Stimulated activated memory B cell treated with anti-CD40 and anti-IgM and Interleukin-4, amounts not matched to agents 10 μg/mL and 1 μg/mL and 100 μg/mL, for 72 hours (primary cell): ENCODE results near the gene MRPL45.
"Not testable (repeated sequence)": the region's sequence is repeated elsewhere in the genome, so short reads cannot be mapped to it uniquely, and the experiment has no call there.

Source experiments
- ATAC-seq: fragments of 150-1000 bp; cut with Tn5 transposase; 2 replicates; pipeline ENCODE4 v1.10.0; 2021
- H3K27ac Mint-ChIP-seq: one replicate; pipeline ENCODE4 v1.8.0; 2022; ENCODE audit warnings: mild to moderate bottlenecking, mixed read lengths
- H3K27me3 Mint-ChIP-seq: one replicate; pipeline ENCODE4 v1.8.0; 2022; ENCODE audit warnings: mixed read lengths
- H3K36me3 Mint-ChIP-seq: one replicate; pipeline ENCODE4 v1.8.0; 2022; ENCODE audit warnings: mixed read lengths
- H3K4me1 Mint-ChIP-seq: one replicate; pipeline ENCODE4 v1.8.0; 2022; ENCODE audit warnings: mixed read lengths
- H3K4me3 Mint-ChIP-seq: one replicate; pipeline ENCODE4 v1.8.0; 2022; ENCODE audit warnings: mild to moderate bottlenecking, moderate library complexity, mixed read lengths
- H3K9me3 Mint-ChIP-seq: one replicate; pipeline ENCODE4 v1.8.0; 2022; ENCODE audit warnings: mixed read lengths

The MRPL45 gene

GRCh38 chr17:38296834-38297517 is at the start of gene MRPL45:
Gene MRPL45 (plus strand): TSS chr17:38297168. CDS start chr17:38297184, 16 bp downstream.
- ATAC-seq: peak; percentile 98
- H3K9me3 Mint-ChIP-seq, H3K4me1 Mint-ChIP-seq, H3K27me3 Mint-ChIP-seq: not testable (repeated sequence)
- Mint-ChIP-seq H3K27ac (peak within 1 kb of the TSS; percentile 83), H3K4me3 (peak within 1 kb of the TSS; percentile 82), H3K36me3 (peaks cover 12% of the 10 kb centered on the region)

- H3K9me3 Mint-ChIP-seq: not testable (repeated sequence)
These were observed 43.8 kb upstream of the MRPL45 start for GRCh38 chr17:38253191-38253590.

GRCh38 chr17:38254357-38254756 is 42.6 kb upstream of the MRPL45 start:
- H3K27me3 Mint-ChIP-seq, H3K4me3 Mint-ChIP-seq, ATAC-seq, H3K4me1 Mint-ChIP-seq, H3K36me3 Mint-ChIP-seq, H3K27ac Mint-ChIP-seq, H3K9me3 Mint-ChIP-seq: not testable (repeated sequence)

More at GRCh38 chr17:38253191-38253590, 43.8 kb upstream of the MRPL45 start:
- not testable (repeated sequence) for H3K27me3 Mint-ChIP-seq, H3K4me1 Mint-ChIP-seq, H3K27ac Mint-ChIP-seq, ATAC-seq, H3K4me3 Mint-ChIP-seq, H3K36me3 Mint-ChIP-seq

GRCh38 chr17:38257013-38257621 is 39.9 kb upstream of the MRPL45 start:
- H3K9me3 Mint-ChIP-seq, H3K36me3 Mint-ChIP-seq, H3K27me3 Mint-ChIP-seq, H3K4me1 Mint-ChIP-seq, H3K27ac Mint-ChIP-seq: not testable (repeated sequence)
- peak; percentile 95 for ATAC-seq
- peak overlapping the region; percentile 63 for H3K4me3 Mint-ChIP-seq

GRCh38 chr17:38265974-38266506 is 30.9 kb upstream of the MRPL45 start:
- H3K9me3 Mint-ChIP-seq, H3K27ac Mint-ChIP-seq, H3K4me3 Mint-ChIP-seq, H3K36me3 Mint-ChIP-seq, H3K27me3 Mint-ChIP-seq, H3K4me1 Mint-ChIP-seq, ATAC-seq: not testable (repeated sequence)

GRCh38 chr17:38266571-38266970 is 30.4 kb upstream of the MRPL45 start:
- not testable (repeated sequence) for H3K4me1 Mint-ChIP-seq, ATAC-seq, H3K36me3 Mint-ChIP-seq, H3K27me3 Mint-ChIP-seq, H3K9me3 Mint-ChIP-seq, H3K27ac Mint-ChIP-seq, H3K4me3 Mint-ChIP-seq

- not testable (repeated sequence) for ATAC-seq, H3K36me3 Mint-ChIP-seq, H3K27ac Mint-ChIP-seq, H3K4me3 Mint-ChIP-seq, H3K4me1 Mint-ChIP-seq, H3K9me3 Mint-ChIP-seq, H3K27me3 Mint-ChIP-seq
These were observed 28.8 kb upstream of the MRPL45 start for GRCh38 chr17:38268138-38268537.

- H3K36me3 Mint-ChIP-seq, H3K4me3 Mint-ChIP-seq, H3K27me3 Mint-ChIP-seq, ATAC-seq, H3K27ac Mint-ChIP-seq, H3K4me1 Mint-ChIP-seq, H3K9me3 Mint-ChIP-seq: not testable (repeated sequence)
These were observed 27.9 kb upstream of the MRPL45 start for GRCh38 chr17:38269045-38269444.

- H3K4me1 Mint-ChIP-seq: not testable (repeated sequence)
These were observed 27.4 kb upstream of the MRPL45 start for GRCh38 chr17:38269552-38269951.

GRCh38 chr17:38285994-38286393 is 11.0 kb upstream of the MRPL45 start:
- not testable (repeated sequence) for H3K9me3 Mint-ChIP-seq, H3K4me3 Mint-ChIP-seq, H3K4me1 Mint-ChIP-seq, ATAC-seq, H3K27me3 Mint-ChIP-seq, H3K27ac Mint-ChIP-seq, H3K36me3 Mint-ChIP-seq

More at GRCh38 chr17:38269552-38269951, 27.4 kb upstream of the MRPL45 start:
- H3K36me3 Mint-ChIP-seq, H3K9me3 Mint-ChIP-seq, H3K27ac Mint-ChIP-seq, ATAC-seq, H3K27me3 Mint-ChIP-seq, H3K4me3 Mint-ChIP-seq: not testable (repeated sequence)

- not testable (repeated sequence) for H3K36me3 Mint-ChIP-seq, H3K27ac Mint-ChIP-seq, H3K4me1 Mint-ChIP-seq, H3K4me3 Mint-ChIP-seq, H3K9me3 Mint-ChIP-seq, H3K27me3 Mint-ChIP-seq
- ATAC-seq: peak; percentile 70
These were observed 10.4 kb upstream of the MRPL45 start for GRCh38 chr17:38286501-38287091.

- not testable (repeated sequence) for ATAC-seq
These were observed 8.6 kb upstream of the MRPL45 start for GRCh38 chr17:38288217-38288827.

GRCh38 chr17:38289760-38290159 is 7.2 kb upstream of the MRPL45 start:
- ATAC-seq, H3K9me3 Mint-ChIP-seq, H3K27ac Mint-ChIP-seq, H3K4me1 Mint-ChIP-seq, H3K36me3 Mint-ChIP-seq, H3K27me3 Mint-ChIP-seq, H3K4me3 Mint-ChIP-seq: not testable (repeated sequence)

More at GRCh38 chr17:38288217-38288827, 8.6 kb upstream of the MRPL45 start:
- not testable (repeated sequence) for H3K36me3 Mint-ChIP-seq, H3K27me3 Mint-ChIP-seq, H3K9me3 Mint-ChIP-seq, H3K4me3 Mint-ChIP-seq, H3K27ac Mint-ChIP-seq, H3K4me1 Mint-ChIP-seq

- not testable (repeated sequence) for H3K36me3 Mint-ChIP-seq, H3K27me3 Mint-ChIP-seq
These were observed 1.2 kb upstream of the MRPL45 start for GRCh38 chr17:38295602-38296365.

GRCh38 chr17:38315497-38315896 is 18.5 kb downstream of the MRPL45 start:
- ATAC-seq: no peak
- Mint-ChIP-seq H3K27me3 (no peaks in the 10 kb centered on the region), H3K9me3 (no peaks in the 10 kb centered on the region), H3K36me3 (peaks cover 32% of the 10 kb centered on the region), H3K4me3 (no peak overlapping the region), H3K27ac (no peak overlapping the region), H3K4me1 (no peaks in the 10 kb centered on the region)

More at GRCh38 chr17:38295602-38296365, 1.2 kb upstream of the MRPL45 start:
- peak overlapping the region; percentile 82 for H3K4me3 Mint-ChIP-seq
- ATAC-seq, H3K9me3 Mint-ChIP-seq, H3K4me1 Mint-ChIP-seq: not testable (repeated sequence)
- H3K27ac Mint-ChIP-seq: peak overlapping the region; percentile 83
